NCI-H2227 (cell line): ENCODE results near the gene EYA2.

Source experiments
- DNase-seq: peaks from one replicate; lab custom pipeline; 2025; ENCODE audit not compliant: unreplicated experiment; lab: John Stamatoyannopoulos, UW

The EYA2 gene

DNA sequence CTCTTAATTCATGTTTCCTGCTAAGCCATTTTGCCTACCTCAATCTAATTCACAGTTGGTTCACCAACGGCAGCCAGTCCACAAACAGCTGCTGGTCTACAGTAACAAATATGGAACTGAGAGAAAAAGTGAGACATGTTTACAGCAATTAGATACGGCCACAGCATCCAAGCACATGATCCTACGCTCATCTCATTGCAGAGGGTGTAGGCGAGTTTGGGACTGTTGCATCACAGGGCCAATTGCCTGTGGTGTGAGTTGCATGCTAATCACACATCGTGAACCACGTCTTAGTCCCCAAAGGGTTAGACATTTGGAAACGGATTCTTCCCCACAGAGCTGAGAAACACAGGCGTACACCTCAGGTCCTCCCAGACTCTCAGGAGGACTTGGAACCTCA lies 166.9 kb downstream of the EYA2 start:
- DNase-seq: no peak

- no peak for DNase-seq
These were observed 167.7 kb downstream of the EYA2 start for GRCh38 chr20:47062226-47062890.

DNA sequence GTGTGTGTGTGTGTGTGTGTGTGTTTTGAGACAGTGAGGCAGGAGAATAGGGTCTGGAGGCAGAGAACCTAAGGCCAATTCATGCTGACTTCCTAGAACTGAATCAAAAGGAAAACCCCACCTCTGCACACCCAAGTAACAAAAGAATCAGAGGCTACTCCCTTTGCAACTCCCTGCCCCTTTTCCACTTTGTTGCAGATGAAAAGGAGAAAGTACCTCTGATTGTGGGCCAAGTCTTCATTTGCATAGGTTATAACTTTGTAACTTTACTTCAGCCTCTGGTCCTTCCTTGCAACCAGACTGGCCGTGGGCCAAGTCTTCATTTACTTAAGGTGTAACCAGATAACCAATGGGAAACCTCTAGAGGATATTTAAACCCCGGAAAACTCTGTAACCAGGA lies 168.8 kb downstream of the EYA2 start:
- DNase-seq: no peak

GRCh38 chr20:47063808-47064207 lies 169.2 kb downstream of the EYA2 start:
- no peak for DNase-seq

DNA sequence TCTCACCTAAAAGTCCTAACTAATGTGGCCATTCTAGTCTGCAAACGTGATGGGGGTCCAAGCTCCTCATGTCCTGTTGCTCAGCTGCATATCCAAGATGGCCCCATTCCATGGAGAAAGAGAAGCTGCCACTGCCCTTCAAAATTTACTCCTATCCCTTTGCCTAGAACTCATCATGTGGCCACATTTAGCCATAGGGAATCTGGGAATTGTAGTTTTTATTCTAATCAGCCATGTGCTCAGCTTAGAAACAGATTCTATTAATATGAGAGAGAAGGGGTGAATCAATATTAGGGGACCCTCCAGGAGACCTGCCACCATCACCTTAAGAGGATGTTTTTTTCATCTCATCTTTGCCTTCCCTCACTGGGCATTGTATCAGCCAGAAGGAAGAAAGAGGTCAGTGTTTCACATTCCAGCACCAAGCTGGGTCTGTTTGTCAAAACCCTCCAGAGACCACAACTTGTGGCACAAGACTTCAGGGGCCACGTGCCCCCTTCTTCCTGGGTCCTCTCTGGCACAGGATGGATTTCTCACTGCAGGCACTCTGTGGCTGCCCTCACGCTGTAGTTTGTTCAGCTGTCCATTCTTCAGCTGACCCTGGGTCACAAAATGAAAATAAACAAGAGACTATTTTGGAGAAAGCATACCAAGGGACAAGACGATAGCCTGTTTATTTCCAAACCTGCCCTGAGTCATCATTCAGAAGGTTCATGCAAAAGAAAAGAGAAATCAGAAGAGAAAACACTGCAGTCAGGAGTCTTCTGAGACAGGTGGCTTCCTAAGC lies 172.0 kb downstream of the EYA2 start:
- no peak for DNase-seq

GRCh38 chr20:47067776-47068175 lies 173.1 kb downstream of the EYA2 start:
- peak; percentile 17 for DNase-seq

DNA sequence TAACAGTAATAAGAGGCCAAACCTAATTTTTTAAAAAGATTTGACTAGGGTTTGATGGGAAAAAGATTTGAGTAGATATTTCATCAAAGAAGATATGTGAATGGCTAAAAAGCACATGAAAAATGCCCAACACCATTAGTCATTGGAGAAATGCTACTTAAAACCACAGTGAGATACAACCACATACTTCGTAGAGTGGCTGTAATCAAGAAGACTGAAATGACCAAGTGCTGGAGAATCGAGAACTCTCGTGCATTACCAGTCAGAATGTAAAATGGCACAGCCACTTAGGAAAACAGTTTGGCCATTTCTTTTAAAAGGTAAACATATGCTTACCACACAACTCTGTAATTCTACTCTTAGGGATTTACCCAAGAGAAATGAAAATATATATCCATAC lies 175.5 kb downstream of the EYA2 start:
- DNase-seq: no peak

DNA sequence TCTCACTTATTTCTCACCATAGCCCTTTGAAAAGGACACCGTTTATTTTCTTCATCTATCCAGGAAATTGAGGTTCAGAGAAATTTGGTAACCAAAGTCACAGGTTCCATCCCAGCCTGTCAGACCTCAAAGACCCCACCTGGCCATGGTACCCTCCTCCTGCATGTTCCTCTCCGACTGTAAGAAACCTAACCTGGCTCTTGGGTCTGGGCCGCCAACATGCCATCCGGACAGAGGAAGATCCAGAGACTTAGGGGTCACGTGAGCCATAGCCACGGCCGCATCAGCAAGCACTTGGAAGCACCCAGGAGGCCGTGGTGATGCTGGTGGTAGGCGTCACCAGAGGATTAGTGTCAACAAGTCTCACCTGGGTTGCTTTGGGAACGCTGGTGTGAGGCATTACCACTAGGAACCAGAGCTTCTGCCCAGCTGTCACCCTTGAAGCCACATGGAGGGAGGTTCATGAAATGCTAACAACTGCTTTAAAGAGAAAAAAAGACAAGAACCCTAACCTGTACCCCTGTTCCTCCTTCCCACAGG lies 177.1 kb downstream of the EYA2 start:
- no peak for DNase-seq

DNA sequence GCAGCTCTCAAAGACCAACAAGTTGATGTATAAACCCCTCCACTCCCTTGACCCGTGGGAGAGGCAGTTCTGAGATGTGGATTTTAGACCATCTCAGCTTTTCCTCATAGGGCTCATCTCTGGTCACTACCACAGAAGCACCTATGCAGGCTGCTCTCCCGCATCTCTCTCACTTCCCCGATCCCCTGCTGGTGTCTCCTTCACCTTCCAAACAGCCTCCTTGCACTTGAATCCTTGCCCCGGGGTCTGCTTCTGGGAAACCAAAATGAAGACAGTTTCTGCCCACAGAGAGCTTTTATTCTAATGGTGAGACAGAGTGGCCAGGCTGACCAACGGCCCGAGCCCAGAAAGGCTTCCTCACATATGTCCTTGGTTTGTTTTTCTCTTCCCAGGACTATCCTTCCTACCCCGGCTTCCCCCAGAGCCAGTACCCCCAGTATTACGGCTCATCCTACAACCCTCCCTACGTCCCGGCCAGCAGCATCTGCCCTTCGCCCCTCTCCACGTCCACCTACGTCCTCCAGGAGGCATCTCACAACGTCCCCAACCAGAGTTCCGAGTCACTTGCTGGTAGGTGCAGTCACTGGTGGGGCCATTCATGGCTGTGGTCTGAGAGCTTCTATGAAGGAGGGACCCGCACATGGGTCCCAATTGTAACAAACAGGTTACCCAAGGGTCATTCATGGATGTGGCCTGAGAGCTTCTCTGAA lies 179.3 kb downstream of the EYA2 start:
- no peak for DNase-seq

GRCh38 chr20:47075263-47075662 lies 180.6 kb downstream of the EYA2 start:
- no peak for DNase-seq

- no peak for DNase-seq
These were observed 184.4 kb downstream of the EYA2 start for GRCh38 chr20:47079047-47079446.

DNA sequence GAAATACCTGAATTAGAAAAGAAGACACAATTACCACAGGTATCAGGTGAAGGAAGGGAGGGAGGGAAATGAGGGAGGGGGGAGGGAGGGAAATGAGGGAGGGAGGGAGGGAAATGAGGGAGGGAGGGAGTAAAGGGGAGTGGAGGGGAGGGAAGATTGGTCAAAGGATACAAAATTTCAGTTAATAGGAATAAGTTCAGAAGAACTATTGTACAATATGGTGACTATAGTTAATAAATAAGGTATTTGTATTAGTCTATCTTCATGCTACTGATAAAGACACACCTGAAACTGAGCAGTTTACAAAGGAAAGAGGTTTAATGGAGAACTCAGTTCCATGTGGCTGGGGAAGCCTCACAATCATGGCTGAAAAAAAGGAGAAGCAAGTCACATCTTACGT lies 185.7 kb downstream of the EYA2 start:
- no peak for DNase-seq

DNA sequence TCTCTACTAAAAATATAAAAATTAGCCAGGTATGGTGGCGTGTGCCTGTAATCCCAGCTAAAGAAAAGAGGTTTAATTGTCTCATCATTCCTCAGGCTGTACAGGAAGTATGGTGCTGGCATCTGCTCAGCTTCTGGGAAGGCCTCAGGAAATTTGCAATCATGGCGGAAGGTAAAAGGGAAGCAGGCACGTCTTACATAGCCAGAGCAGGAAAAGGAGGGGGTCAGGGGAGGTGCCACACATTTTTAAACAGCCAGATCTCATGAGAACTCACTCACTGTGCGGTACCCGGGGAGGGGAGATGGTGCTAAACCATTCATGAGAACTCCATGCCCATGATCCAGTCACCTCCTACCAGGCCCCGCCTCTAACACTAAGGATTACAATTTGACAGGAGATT lies 191.7 kb downstream of the EYA2 start:
- no peak for DNase-seq

DNA sequence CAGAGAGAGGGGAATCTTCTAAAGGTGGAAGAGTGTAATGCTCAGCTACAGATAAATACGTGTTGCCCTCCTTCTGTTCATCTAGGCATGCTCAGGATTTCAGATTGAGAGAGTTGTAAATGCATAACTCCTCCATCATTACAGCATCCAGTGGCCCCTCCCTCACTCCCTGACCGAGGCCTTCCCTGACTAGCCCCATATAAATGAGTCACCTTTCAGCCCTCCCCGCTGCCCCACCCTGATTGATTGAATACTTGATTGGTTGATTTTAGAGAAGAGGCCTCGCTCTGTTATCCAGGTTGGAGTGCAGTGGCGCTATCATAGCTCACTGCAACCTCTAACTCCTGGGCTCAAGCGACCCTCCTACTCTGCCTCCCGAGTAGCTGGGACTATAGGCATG lies 193.7 kb downstream of the EYA2 start:
- DNase-seq: no peak

DNA sequence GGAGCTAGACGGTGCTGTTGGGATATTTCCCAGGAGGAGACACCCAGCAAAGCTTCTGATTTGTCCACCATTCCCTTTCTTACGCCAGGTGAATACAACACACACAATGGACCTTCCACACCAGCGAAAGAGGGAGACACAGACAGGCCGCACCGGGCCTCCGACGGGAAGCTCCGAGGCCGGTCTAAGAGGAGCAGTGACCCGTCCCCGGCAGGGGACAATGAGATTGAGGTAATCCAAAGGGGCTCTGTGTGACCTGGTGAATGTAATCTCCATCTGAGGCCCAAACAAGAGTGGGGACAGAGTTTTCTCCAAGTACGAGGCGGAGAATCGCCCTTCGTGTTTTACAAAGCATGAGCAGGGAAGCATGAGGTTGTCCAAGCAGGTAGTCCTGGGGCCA lies 194.5 kb downstream of the EYA2 start:
- DNase-seq: no peak

DNA sequence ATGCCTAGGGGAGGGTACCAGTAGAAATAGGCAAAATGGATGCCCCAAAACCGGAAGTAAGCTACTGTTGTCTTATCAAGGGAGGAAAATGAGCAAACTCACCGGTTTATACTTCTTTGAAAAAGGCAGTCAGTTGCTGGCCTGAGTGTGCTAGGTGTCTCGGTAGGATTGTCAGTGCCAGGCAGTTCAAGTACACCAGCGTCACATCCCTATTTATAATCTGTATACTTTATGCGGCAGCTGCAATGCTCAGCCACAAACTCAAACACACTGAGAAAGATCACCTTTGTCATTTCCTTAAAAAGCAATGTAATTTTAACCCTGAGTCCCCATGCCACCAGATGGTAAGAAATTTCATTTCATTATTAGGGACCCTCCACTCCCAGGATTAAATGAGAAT lies 196.2 kb downstream of the EYA2 start:
- DNase-seq: no peak

DNA sequence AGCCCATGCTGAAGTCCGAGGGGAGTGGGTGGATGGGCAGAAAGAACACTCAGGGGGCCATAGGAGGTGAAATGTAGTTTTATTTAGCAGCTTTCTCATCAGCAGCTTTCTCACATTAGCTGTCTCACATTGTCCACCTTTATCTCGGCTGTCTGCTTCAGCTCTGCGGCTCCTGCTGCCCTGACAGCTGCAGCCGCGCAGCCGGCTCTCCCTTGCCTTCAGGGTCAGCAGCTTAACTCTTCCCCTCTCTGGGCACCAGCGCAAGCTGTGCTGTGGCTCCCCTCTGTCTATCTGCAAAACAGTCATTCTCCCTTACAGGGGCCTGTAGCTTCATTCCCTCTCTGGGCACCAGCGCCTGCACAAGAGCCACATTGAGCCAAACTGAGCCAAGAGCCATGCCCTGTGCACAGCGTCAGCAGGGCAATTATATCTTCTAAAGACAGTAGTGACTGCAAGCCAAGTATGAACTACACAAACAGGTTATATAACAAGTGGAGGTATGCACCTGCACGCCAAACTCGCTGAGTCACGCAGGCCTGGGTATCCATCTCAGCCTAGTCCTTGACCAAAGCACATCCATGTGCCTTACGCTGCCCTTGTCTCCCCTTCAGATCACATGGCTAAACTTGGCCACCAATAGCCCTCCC lies 198.8 kb downstream of the EYA2 start:
- no peak for DNase-seq

DNA sequence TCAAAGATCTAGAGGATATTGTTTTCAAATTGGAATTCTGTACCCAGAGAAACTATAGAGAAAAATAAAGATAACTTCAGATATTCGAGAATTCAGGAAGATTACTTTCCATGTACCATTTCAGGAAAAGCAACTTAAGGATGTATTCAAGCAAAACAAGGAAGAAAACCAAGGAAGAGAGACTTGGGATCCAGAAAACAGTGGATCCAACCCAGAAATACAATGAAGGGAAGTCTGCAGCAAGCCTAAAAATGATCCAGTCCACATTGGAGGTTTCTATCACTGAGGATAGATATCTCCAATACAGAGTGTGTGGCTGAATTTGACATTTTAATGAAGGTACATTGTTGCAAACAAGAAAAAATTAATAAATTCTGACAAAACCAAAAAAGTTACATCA lies 201.0 kb downstream of the EYA2 start:
- no peak for DNase-seq

- DNase-seq: peak; percentile 35
These were observed 203.3 kb downstream of the EYA2 start for GRCh38 chr20:47097691-47098622.

DNA sequence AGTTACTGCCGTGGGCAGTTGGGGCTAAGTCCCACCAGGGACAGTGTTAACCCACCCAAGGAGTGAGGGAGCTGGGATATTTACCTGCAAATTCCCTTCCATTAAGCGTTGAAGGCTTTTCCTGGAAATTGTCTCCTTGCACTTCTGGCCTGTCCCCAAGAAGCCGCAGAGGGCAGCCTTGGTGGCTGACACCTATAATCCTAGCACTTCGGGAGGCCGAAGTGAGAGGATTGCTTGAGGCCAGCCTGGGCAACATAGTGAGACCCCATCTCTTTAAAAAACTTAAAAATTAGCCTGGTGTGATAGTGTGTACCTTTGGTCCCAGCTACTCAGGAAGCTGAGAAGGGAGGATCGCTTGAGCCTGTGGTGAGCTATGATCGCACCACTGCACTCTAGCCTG lies 204.4 kb downstream of the EYA2 start:
- no peak for DNase-seq
